ENCODE measurements around the gene ARF4.
"Not testable (repeated sequence)": the region's sequence is repeated elsewhere in the genome, so short reads cannot be mapped to it uniquely, and the experiment has no call there.

ARF4 gene

DNA sequence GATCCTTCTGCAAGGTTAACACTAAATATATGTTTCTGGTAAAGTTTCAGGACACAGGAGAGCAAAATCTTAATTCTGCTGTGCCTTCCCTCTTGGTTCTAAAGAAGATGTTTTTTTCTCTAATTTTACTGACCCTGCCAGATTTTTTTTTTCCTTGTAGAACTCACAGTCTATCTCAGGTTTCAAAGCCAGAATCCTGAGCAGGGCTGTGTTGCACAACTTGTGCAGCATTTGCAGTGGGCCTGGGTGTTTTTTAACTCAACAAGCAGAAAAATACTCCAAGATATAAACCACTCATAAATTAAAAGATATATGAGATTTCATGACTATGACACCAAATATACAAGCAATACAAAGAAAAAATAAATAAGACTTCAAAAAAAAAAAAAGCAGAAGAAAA, 40.2 kb upstream of the ARF4 start:
- no peak overlapping the region for H3K4me2 ChIP-seq (ENCODE audit: low read length)
- no peaks in the 10 kb centered on the region for H3F3A ChIP-seq (ENCODE audit: insufficient read depth, low read length)
- no peaks in the 10 kb centered on the region for H3K27me3 ChIP-seq (ENCODE audit: insufficient read depth, low read length)
- no peak overlapping the region for H3K27ac ChIP-seq (ENCODE audit: low read depth, low read length, poor library complexity, severe bottlenecking)
- H3K4me1 ChIP-seq (ENCODE audit: insufficient read depth, low read length, severe bottlenecking), result no peaks in the 10 kb centered on the region
- H3K36me3 ChIP-seq (ENCODE audit: insufficient read depth, low read length), result peaks cover 62% of the 10 kb centered on the region
- no peak overlapping the region for H2AFZ ChIP-seq (ENCODE audit: low read length)
- no peaks in the 10 kb centered on the region for H4K20me1 ChIP-seq (ENCODE audit: insufficient read depth, low read length)
- no peak overlapping the region for H3K4me3 ChIP-seq (ENCODE audit: low read depth, low read length, poor library complexity, severe bottlenecking)
- H3K79me2 ChIP-seq (ENCODE audit: insufficient read depth, low read length), result no peaks in the 10 kb centered on the region
- H3K9me3 ChIP-seq (ENCODE audit: low read length), result no peaks in the 10 kb centered on the region
- TF ChIP-seq, protein P1, sequence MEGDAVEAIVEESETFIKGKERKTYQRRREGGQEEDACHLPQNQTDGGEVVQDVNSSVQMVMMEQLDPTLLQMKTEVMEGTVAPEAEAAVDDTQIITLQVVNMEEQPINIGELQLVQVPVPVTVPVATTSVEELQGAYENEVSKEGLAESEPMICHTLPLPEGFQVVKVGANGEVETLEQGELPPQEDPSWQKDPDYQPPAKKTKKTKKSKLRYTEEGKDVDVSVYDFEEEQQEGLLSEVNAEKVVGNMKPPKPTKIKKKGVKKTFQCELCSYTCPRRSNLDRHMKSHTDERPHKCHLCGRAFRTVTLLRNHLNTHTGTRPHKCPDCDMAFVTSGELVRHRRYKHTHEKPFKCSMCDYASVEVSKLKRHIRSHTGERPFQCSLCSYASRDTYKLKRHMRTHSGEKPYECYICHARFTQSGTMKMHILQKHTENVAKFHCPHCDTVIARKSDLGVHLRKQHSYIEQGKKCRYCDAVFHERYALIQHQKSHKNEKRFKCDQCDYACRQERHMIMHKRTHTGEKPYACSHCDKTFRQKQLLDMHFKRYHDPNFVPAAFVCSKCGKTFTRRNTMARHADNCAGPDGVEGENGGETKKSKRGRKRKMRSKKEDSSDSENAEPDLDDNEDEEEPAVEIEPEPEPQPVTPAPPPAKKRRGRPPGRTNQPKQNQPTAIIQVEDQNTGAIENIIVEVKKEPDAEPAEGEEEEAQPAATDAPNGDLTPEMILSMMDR (IDR thresholded peaks at IDR 0.05; ENCODE audit: low read length), result no peak
- no peak for TF ChIP-seq EZH2 (IDR thresholded peaks at IDR 0.05; ENCODE audit: borderline replicate concordance, low read length)
- H3K9ac ChIP-seq (ENCODE audit: low read length), result no peak overlapping the region
- H3K9me2 ChIP-seq (ENCODE audit: low read depth, low read length), result no peaks in the 10 kb centered on the region

DNA sequence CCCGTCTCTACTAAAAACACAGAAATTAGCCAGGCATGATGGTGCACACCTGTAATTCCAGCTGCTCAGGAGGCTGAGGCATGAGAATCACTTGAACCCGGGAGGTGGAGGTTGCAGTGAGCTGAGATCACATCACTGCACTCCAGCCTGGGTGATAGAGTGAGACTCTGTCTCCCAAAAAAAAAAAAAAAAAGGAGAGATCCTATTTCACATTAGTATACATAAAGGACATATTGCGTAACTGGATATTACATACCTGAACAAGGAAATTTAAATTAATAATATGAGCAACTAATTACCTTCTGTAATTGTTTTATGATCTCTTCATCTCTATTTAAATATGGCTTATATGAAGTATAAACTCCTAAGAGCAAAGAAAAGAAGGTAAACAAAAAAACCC, 37.1 kb upstream of the ARF4 start:
- not testable (repeated sequence) for H3F3A ChIP-seq (ENCODE audit: insufficient read depth, low read length); H3K9me2 ChIP-seq (ENCODE audit: low read depth, low read length); H3K9me3 ChIP-seq (ENCODE audit: low read length); H3K4me1 ChIP-seq (ENCODE audit: insufficient read depth, low read length, severe bottlenecking); H3K27ac ChIP-seq (ENCODE audit: low read depth, low read length, poor library complexity, severe bottlenecking); H3K79me2 ChIP-seq (ENCODE audit: insufficient read depth, low read length); H3K4me2 ChIP-seq (ENCODE audit: low read length); H3K27me3 ChIP-seq (ENCODE audit: insufficient read depth, low read length); H3K4me3 ChIP-seq (ENCODE audit: low read depth, low read length, poor library complexity, severe bottlenecking); H3K9ac ChIP-seq (ENCODE audit: low read length); H2AFZ ChIP-seq (ENCODE audit: low read length); H4K20me1 ChIP-seq (ENCODE audit: insufficient read depth, low read length)
- peaks cover 60% of the 10 kb centered on the region for H3K36me3 ChIP-seq (ENCODE audit: insufficient read depth, low read length)

DNA sequence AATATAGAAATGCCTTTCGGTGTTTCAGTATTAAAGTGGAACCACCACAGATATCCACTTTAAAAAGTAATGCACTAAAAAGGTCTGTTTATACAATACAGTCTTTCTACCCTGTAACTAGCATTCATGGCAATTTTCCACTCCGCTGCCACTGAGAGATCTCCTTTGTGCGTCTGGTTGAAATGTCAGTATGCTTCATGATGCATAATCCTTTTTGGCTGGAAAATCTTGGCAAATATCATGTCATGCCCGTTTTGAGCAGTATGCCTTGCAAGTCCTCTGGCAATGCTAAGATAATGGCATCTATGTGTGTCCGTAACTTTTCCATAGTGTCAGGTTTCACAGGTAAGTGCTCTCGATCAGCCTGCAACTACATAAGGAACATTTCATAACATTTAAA, 30.8 kb upstream of the ARF4 start:
- TF ChIP-seq, protein P1 (IDR thresholded peaks at IDR 0.05; ENCODE audit: low read length), result no peak
- TF ChIP-seq EZH2 (IDR thresholded peaks at IDR 0.05; ENCODE audit: borderline replicate concordance, low read length), result no peak
- Histone ChIP-seq H3K9me3 (ENCODE audit: low read length) (no peaks in the 10 kb centered on the region), H3K36me3 (ENCODE audit: insufficient read depth, low read length) (peaks cover 81% of the 10 kb centered on the region), H3K9me2 (ENCODE audit: low read depth, low read length) (no peaks in the 10 kb centered on the region), H3K4me3 (ENCODE audit: low read depth, low read length, poor library complexity, severe bottlenecking) (no peak overlapping the region), H3K9ac (ENCODE audit: low read length) (no peak overlapping the region), H3K4me1 (ENCODE audit: insufficient read depth, low read length, severe bottlenecking) (no peaks in the 10 kb centered on the region), H4K20me1 (ENCODE audit: insufficient read depth, low read length) (no peaks in the 10 kb centered on the region), H3K4me2 (ENCODE audit: low read length) (no peak overlapping the region), H3K27me3 (ENCODE audit: insufficient read depth, low read length) (no peaks in the 10 kb centered on the region), H2AFZ (ENCODE audit: low read length) (no peak overlapping the region), H3K27ac (ENCODE audit: low read depth, low read length, poor library complexity, severe bottlenecking) (no peak overlapping the region), H3F3A (ENCODE audit: insufficient read depth, low read length) (no peaks in the 10 kb centered on the region), H3K79me2 (ENCODE audit: insufficient read depth, low read length) (no peaks in the 10 kb centered on the region)

DNA sequence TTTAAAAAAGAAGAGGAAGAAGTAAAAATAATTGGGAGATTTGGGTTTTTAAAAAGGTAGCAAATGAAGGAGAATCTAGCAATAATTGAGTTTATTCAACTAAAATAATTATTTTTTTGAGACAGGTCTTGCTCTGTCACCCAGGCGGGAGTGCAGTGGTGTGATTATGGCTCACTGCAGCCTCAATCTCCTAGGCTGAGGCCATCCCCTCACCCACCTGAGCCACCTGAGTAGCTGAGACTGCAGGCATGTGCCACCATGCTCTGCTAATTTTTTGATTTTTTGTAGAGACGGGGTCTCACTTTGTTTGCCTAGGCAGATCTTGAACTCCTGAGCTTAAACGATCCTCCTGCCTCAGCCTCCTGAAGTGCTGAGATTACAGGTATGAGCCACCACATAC, 27.7 kb upstream of the ARF4 start:
- H3K9me3 ChIP-seq (ENCODE audit: low read length), result peaks cover 2% of the 10 kb centered on the region; the same call in 1 of the 2 replicates
- H3K9me2 ChIP-seq (ENCODE audit: low read depth, low read length), result no peaks in the 10 kb centered on the region
- no peaks in the 10 kb centered on the region for H3K79me2 ChIP-seq (ENCODE audit: insufficient read depth, low read length)
- H3K36me3 ChIP-seq (ENCODE audit: insufficient read depth, low read length), result peaks cover 65% of the 10 kb centered on the region
- H3K4me2 ChIP-seq (ENCODE audit: low read length), result no peak overlapping the region
- H3F3A ChIP-seq (ENCODE audit: insufficient read depth, low read length), result no peaks in the 10 kb centered on the region
- no peak overlapping the region for H2AFZ ChIP-seq (ENCODE audit: low read length)
- no peaks in the 10 kb centered on the region for H3K4me1 ChIP-seq (ENCODE audit: insufficient read depth, low read length, severe bottlenecking)
- TF ChIP-seq, protein P1 (IDR thresholded peaks at IDR 0.05; ENCODE audit: low read length), result no peak
- TF ChIP-seq EZH2 (IDR thresholded peaks at IDR 0.05; ENCODE audit: borderline replicate concordance, low read length), result no peak
- no peak overlapping the region for H3K27ac ChIP-seq (ENCODE audit: low read depth, low read length, poor library complexity, severe bottlenecking)
- no peaks in the 10 kb centered on the region for H4K20me1 ChIP-seq (ENCODE audit: insufficient read depth, low read length)
- no peak overlapping the region for H3K9ac ChIP-seq (ENCODE audit: low read length)
- no peaks in the 10 kb centered on the region for H3K27me3 ChIP-seq (ENCODE audit: insufficient read depth, low read length)
- no peak overlapping the region for H3K4me3 ChIP-seq (ENCODE audit: low read depth, low read length, poor library complexity, severe bottlenecking)
